NOMO-1 treated with DMSO at 0.1 percent for 48 hours (cell line): Measurements from ENCODE around the gene TRMT13.

Experiments
- DNase-seq: peaks from one replicate; lab custom pipeline; 2025; ENCODE audit not compliant: unreplicated experiment; lab: John Stamatoyannopoulos, UW

TRMT13 gene, protein sequence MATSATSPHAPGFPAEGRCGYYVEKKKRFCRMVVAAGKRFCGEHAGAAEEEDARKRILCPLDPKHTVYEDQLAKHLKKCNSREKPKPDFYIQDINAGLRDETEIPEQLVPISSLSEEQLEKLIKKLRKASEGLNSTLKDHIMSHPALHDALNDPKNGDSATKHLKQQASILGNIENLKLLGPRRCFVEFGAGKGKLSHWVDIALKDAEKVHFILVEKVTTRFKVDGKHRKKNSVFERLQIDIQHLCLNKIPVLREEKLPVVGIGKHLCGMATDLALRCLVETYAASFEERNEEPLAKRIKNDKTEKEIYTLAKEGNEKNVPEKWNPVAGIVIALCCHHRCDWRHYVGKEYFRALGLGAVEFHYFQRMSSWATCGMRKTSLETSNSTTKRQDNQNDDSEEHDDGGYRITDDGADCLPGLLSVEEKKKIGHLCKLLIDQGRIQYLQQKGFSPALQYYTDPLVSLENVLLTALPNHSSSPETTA

DNA sequence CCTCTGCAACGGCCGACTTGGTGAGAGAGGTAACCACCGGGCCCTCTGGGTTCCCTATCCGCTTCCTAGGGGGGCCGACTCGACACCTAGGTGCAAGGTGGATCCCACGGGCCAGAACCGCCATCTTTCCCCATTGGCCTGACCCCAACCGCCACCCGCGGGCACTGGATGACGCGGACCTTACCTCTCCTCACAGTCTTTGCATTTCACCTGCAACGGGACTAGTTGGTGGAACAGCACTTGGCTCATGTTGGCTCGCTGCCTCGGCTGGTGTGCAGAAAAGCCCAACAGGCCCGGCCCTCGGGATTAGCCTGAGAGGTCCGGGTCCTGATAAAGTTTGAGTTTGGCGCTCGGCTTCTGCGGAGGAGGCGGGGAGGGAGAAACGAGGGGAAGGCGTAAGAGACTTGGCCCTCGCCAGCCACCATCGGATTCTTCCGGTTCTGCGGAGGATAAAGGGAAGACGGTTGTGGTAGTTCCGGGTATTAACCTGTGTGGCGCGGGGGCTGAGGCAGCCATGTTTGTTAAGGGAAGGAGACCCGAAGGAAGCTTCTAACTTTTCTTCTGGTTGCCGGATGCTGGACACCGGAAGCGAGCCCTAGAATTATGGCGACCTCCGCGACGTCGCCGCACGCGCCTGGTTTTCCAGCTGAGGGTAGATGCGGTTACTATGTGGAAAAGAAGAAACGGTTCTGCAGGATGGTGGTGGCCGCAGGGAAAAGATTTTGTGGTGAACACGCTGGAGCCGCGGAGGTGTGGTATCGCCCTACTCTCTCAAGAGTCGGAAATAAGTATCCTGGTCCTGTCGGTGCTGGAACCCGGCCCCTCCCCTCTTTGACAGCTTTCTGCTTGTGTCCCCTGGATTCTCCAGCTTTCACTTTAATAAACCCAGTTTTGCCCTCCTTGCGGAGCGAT is at the start of gene TRMT13, which contains the start of gene SASS6:
TRMT13 (plus strand) TSS at position 598 of the 912 bp plus-strand sequence; CDS start at position 604, 6 bp downstream.
SASS6 (minus strand) TSS at position 365 of the 912 bp plus-strand sequence; CDS start at position 249, 116 bp downstream.
- DNase-seq, result peak; percentile 98

DNA sequence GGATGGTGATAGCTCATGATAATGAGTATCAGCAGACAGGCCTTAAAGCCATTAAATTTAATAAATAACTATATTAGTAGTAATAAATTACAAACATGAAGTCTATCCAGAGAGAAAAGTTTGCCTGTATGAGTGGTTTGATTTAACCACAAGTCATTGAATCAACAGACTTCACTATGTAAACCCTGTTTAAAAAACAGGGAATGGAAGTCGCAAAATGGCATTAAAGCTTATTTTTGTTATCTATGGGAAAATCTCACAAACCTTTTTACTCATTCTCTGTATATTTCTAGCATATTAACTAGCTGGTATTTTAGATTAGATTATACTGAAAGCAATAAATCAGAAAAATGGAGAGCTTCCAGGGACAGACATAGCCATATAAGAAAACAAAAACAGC is 45.6 kb upstream of the TRMT13 start:
- DNase-seq, result no peak

DNA sequence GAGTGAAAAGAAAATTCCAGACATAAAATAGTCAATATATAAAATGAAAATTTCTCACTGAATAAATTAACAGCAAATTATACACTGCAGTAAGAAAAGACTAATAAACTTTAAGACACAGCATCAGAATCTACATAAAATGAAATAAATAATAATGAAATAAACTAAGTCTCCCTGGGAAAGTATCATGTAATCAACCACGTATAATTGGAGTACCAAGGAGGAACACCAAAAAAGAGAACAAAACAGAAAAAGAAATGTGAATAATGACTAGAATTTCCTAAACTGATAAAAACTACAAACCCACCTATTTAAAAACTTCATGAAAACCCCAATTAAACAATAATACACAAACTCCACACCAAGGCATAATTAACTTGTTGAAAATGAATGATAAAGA is 43.9 kb upstream of the TRMT13 start:
- no peak for DNase-seq

DNA sequence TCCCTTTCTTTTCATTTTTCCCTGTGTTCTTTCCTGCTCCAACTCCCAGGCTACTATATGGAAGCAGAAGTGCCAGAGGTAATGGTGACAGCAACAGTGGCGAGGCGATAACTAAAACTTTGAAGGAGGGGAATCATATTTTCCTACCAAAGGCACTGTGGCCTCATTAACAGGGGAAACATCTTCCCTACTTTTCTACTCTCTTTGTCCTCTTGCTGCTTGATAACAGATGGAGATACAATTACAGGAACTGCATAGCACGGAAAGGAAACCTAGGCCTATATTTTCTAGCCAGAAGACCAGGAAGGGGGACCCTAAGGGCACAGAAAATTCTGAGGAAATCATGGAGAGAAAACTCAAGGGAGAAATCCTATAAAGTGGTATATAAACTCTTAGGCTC is 42.5 kb upstream of the TRMT13 start:
- DNase-seq, result no peak

DNA sequence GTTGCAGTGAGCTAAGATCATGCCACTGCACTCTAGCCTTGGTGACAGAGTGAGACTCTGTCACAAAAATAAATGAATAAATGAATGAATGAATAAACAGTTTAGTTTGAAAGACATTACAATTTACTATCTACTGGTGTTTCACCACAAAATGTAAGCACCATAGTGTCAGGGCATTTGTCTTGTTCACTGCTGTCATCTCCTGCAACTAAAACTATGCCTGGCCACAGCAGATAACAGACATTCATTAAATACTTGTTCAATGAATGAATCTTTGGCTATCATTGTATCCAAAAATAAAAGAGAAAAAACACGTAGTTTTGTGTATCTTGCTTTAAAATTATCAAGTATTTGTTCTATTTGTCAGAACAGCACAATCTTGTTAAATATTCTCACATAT is 32.8 kb upstream of the TRMT13 start:
- DNase-seq, result no peak

DNA sequence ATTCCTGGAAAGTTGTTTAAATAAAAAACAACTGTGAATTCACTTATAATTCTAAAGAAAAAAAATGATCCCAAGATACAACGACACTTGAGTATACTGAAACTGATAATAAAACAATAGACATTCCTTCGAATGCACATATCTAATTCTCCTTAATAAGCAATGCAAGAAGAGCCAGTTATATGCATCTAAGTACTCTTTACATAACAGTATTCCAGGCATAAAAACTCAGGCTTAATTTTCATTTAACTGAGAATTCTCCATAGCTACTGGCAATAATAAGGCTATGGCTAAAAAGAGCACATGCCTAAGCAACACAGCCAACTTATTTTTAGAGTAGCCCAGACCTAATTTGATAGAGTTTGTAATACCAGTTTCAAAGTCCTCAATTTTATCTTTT is 31.4 kb upstream of the TRMT13 start:
- no peak for DNase-seq

DNA sequence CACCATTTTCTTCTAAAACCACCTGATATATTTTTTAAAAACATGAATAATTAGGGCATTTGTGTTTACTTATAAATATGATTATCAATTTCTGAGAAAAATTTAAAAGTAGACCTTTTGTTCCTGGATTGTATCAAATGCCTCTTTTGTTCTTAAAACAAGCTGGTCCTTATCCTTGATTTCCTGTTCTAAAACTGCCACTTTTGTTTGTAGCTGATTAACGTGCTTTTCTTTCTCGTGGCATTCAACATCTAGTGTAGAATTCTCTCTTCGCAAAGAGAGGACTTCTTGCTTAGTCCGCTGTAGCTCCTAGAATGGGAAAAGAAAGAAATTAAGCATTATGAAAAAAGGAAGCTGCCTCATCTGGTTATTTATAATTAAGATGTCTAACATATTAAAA is 25.3 kb upstream of the TRMT13 start:
- DNase-seq, result no peak

DNA sequence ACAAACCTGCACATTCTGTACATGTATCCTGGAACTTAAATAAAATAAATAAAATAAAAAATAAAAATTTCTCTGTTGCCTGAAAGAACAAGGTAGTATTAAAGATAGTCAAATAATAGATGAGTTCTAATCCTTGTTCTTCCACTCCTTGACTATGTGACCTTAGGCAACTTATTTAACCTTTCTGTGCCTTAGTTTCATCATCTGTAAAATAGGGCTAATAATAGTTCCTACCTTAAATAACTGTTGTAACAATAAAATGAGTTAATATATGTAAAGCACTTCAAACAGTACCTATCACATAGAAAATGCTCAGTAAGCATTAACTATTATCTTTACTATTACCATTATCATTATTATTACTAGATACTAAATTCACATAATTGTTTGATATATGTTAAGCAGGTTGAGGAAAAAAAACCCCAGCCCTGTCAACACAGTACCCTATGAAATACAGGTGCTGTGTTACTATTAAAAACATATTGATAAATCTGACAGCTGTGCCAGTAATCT is 23.4 kb upstream of the TRMT13 start:
- DNase-seq, result no peak

DNA sequence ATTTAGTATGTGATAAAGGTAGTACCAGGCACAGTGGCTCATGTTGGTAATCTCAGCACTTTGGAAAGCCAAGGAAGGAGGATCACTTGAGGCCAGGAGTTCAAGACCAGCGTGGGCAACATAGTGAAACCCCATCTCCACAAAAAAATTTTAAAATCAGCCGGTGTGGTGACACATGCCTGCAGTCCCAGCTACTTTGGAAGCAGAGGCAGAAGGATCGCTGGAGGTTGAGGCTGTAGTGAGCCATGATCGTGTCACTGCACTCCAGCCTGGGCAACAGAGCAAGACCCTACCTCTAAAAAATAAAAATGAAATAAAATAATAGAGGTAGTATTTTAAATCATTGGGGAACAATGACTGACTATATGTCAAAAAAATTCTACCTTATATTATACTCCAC is 17.4 kb upstream of the TRMT13 start:
- DNase-seq, result no peak

DNA sequence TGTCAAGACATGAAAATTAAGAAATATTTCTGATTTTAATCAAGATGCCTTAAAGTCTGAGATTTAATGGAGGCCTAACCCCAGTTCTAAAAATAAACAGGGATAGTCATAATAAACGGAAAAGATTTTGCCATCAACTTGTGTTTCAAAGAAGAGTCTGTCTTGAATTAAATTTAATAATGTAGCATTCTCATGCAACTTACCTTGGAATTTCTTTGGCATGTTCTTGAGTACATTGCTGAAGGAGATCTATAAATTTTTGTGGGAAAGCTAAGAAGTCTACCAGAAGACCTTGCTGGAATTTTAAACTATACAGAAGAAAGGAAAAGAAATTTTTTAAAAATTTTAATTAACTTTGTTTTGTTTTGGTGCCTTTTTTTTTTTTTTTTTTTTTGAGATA is 10.8 kb upstream of the TRMT13 start:
- DNase-seq, result no peak

DNA sequence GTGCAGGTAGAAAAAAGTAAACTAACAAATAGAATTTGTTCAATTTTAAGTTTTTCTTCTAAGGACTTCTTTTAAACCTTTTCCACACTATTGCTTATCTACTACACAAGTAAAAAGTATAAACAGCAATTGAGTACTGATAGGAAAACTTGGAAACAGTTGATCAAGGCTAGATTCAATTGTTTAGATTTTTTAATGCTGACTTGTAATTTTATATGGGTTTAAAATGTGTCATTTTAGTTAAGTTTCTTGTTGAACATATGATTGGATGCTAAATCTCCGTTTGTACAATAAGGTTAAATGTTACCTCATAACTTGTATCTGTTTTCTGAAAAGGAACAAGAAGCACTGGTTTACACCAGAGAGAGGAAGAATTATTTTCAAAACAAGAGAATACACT is 5.7 kb upstream of the TRMT13 start:
- no peak for DNase-seq

DNA sequence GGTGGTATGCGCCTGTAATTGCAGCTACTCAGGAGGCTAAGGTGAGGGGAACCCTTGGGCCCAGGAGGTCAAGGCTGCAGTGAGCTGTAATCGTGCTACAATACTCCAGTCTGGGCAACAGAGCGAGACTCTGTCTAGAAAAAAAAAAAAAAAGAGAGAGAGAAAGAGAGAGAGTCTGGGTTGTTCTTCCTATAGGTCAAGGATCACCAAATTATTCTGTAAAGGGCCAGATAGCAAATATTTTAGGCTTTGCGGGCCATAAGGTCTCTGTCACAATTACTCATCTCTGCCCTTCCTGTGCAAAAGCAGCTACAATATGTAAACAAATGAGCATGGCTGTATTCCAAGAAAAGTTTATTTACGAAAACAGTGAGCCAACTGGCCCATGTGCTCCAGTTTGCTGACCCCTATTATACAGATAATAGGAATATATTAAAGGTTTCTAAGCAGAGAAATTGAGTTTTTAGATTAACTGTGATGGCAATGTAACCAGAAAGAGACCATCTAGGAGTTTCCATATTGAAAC is 2.3 kb upstream of the TRMT13 start:
- DNase-seq, result no peak

DNA sequence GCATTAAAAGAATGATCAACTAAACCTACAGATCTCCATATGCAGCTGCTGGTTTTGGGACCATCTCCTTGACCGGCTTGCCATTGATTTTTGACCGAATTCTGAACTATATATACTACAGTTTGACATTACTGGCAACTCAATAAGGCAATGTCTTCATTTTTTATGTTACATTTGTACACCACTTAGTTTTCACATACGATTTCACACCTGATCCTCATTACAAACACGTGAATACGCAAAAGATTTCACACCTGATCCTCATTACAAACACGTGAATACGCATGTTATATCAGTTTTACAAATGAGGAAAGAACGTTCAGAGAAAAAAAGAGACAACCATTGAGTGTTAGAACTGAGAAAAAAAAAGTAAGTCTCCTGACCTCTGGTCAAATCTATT is 1.3 kb upstream of the TRMT13 start:
- no peak for DNase-seq

DNA sequence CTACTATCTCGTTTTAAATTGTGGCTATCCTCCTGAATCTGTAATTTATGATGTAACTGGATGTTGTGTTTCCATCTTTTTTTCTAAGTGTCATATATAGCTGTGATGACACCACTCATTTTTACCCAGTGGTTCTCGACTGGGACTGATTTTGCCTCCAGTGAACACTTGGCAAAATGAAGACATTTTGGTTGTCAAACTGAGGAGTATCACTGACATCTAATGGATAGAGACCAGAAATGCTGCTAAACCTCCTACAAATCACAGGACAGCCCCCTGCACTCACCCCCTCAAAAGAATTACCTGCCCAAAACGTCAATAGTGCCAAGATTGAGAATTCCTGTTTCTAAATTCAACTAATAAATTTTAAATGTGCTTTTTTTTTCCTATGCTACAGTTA is 1.9 kb downstream of the TRMT13 start:
- no peak for DNase-seq

DNA sequence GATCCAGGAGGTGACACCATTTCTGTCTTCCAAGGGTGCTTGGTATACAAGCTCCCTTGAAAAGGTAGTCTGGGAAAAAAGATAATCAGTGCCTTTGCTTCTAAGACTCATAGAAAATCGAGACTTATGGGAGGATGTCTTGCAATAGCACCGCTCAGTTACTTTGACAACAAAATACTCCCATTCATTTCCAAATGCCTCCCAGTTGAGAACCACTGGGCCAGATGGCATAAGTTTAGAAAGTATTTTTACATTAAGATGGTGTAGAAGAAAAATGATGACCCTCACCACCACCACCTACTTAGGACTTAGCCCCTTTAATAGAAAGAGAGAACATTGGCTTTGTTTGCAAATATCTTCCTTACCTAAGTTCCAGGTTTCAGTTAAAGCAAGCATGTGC is 4.6 kb downstream of the TRMT13 start:
- no peak for DNase-seq

DNA sequence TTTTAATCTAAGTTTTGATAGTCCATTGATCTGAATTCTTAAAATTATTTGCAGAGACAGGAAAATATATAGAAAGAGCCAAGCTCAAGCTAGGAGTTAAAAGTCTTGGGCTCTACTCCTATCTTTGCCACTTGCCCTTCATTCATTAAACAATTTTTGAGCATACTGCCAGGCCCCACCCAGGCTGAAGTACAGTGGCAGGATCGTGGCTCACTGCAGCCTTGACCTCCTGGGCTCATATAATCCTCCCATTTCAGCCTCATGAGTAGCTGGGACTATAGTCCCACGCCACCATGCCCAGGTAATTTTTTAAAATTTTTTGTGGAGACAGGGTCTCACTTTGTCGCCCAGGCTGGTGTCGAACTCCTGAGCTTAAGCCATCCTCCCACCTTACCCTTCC is 8.2 kb downstream of the TRMT13 start:
- DNase-seq, result no peak

DNA sequence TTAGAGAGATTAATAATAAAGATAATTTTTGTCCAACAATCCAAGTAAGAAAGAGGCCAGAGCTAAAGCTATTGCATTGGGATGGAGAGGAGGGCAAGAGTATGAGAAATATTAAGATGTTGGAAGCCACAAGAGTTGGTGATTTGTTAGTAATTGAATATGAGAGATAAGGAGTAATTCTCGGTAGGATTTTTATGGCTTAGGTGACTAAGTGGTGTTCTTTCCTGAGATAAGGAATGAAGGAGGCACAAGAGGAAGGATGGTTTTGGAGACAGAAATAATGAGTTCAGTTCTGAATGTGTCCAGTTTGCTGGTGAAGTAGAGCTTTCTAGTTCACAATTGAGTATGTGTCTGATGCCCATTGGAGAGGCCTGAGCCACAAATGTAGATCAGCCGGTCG is 9.4 kb downstream of the TRMT13 start:
- DNase-seq, result no peak

DNA sequence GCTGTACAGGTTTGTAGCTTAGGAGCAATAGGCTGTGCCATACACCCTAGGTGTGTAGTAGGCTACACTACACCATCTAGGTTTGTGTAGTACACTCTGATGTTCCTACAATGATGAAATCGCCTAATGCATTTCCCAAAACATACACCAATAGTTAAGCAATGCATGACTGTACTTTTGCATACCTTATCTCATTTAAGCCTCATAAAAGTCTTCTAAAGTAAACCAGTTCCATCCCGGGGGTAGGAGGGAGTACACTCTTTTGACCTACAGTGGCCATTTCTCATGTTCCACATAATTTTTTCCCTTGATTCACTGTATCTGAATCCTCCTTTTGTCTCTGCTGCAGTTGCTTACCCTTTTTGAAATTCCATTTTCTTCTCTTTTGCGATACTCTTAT is 12.2 kb downstream of the TRMT13 start:
- no peak for DNase-seq

DNA sequence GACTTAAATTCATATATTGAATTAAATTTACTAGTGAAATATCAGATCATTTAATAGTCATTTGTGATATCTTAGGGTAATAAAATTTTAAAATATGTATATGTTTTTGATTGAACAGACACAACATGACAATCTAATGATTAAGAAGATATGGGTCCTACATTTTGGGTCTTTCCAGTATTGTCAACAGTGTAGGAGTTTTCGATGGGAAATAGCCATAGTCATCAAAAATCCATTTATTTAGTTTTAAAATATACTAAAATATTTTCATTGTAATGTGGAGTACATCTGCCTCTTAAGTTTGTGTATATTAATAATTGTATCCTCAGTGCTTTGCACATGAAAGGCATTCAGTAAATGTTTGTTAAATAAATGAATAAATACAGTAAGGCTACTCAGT is 14.0 kb downstream of the TRMT13 start:
- DNase-seq, result no peak

DNA sequence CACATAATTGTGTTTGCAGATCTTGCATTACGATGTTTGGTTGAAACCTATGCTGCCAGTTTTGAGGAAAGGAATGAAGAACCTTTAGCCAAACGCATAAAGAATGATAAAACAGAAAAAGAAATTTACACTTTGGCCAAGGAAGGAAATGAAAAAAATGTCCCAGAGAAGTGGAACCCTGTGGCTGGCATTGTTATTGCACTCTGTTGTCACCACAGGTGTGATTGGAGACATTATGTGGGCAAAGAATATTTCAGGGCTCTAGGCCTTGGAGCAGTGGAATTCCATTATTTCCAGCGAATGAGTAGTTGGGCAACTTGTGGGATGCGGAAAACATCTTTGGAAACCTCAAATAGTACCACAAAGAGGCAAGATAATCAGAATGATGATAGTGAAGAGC is 14.9 kb downstream of the TRMT13 start:
- DNase-seq, result no peak

DNA sequence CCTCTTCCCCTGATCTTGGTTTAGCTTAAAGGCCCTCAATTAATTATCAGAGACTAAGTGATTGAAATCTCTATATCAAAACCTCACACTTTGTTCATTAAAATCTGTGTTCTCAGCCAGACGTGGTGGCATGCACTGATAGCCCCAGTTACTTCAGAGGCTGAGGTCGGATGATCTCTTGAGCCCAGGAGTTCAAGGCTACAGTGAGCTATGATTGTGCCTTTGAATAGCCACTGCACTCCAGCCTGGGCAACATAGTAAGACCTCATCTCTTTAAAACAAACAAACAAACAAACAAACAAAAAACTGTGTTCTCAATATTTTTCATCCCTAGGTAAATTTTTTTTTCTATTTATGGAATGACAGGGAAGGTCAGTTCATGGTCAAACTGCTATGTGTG is 18.7 kb downstream of the TRMT13 start:
- no peak for DNase-seq
